DOHH2 (cell line): ENCODE data around the gene VPS52.

Experiments used
- H3F3A ChIP-seq: fragments of 200-600 bp; sonication (generic), shearing (Covaris generic); 2 replicates; pipeline ENCODE4 v1.6.0; 2016; ENCODE audit warnings: antibody characterized with exemption, mild to moderate bottlenecking; ENCODE audit not compliant: control insufficient read depth, insufficient read depth
- H3K27ac ChIP-seq: fragments of 200-600 bp; sonication (generic); 2 replicates; pipeline ENCODE4 v1.5.1; 2014; ENCODE audit warnings: low read depth, mild to moderate bottlenecking, low read length, moderate library complexity
- H3K27me3 ChIP-seq: fragments of 200-600 bp; sonication (generic); 2 replicates; pipeline ENCODE4 v1.6.1; 2014; ENCODE audit warnings: mild to moderate bottlenecking, low read length, mixed read lengths; ENCODE audit not compliant: control insufficient read depth
- H3K36me3 ChIP-seq: fragments of 200-600 bp; sonication (generic); 2 replicates; pipeline ENCODE4 v1.6.1; 2014; ENCODE audit warnings: mild to moderate bottlenecking, low read length, moderate library complexity, mixed read lengths; ENCODE audit not compliant: control insufficient read depth
- H3K4me1 ChIP-seq: fragments of 200-600 bp; sonication (generic); 2 replicates; pipeline ENCODE4 v1.6.1; 2014; ENCODE audit warnings: mild to moderate bottlenecking, low read length, mixed read lengths; ENCODE audit not compliant: control insufficient read depth
- H3K4me2 ChIP-seq: fragments of 200-600 bp; sonication (generic); 2 replicates; pipeline ENCODE4 v1.6.0; 2014; ENCODE audit warnings: mild to moderate bottlenecking, low read length, moderate library complexity
- H3K4me3 ChIP-seq: fragments of 200-600 bp; sonication (generic); 2 replicates; pipeline ENCODE4 v1.5.1; 2014; ENCODE audit warnings: mild to moderate bottlenecking, low read length, mixed read lengths
- H3K79me2 ChIP-seq: fragments of 200-600 bp; sonication (generic); 2 replicates; pipeline ENCODE4 v1.6.1; 2014; ENCODE audit warnings: mild to moderate bottlenecking, low read length, mixed read lengths; ENCODE audit not compliant: control insufficient read depth
- H3K9me2 ChIP-seq: fragments of 200-600 bp; sonication (generic); replicated peaks from 2 replicates; pipeline ENCODE4 v1.6.1; 2014; ENCODE audit warnings: mild to moderate bottlenecking, low read length, mixed read lengths; ENCODE audit not compliant: control insufficient read depth
- H3K9me3 ChIP-seq: fragments of 200-600 bp; sonication (generic); 2 replicates; pipeline ENCODE4 v1.6.1; 2014; ENCODE audit warnings: antibody characterized with exemption, low read length, mixed read lengths; ENCODE audit not compliant: control insufficient read depth, insufficient read depth
- H4K20me1 ChIP-seq: fragments of 200-600 bp; sonication (generic); 2 replicates; pipeline ENCODE4 v1.6.0; 2014; ENCODE audit warnings: low read depth, mild to moderate bottlenecking, antibody characterized with exemption, low read length, moderate library complexity; ENCODE audit not compliant: control insufficient read depth, insufficient read depth
- CTCF ChIP-seq: fragments of 200-600 bp; sonication (generic); IDR thresholded peaks from one replicate; pipeline ENCODE4 v1.5.1; 2014; ENCODE audit warnings: antibody characterized with exemption, mild to moderate bottlenecking, low read depth, low read length; ENCODE audit not compliant: poor library complexity, severe bottlenecking
- EZH2phosphoT487 ChIP-seq: fragments of 200-600 bp; sonication (generic); IDR thresholded peaks from 2 replicates; pipeline ENCODE4 v1.6.1; 2017; ENCODE audit warnings: borderline replicate concordance, mild to moderate bottlenecking, antibody characterized with exemption, low read length, moderate library complexity, mixed read lengths

The VPS52 gene, protein sequence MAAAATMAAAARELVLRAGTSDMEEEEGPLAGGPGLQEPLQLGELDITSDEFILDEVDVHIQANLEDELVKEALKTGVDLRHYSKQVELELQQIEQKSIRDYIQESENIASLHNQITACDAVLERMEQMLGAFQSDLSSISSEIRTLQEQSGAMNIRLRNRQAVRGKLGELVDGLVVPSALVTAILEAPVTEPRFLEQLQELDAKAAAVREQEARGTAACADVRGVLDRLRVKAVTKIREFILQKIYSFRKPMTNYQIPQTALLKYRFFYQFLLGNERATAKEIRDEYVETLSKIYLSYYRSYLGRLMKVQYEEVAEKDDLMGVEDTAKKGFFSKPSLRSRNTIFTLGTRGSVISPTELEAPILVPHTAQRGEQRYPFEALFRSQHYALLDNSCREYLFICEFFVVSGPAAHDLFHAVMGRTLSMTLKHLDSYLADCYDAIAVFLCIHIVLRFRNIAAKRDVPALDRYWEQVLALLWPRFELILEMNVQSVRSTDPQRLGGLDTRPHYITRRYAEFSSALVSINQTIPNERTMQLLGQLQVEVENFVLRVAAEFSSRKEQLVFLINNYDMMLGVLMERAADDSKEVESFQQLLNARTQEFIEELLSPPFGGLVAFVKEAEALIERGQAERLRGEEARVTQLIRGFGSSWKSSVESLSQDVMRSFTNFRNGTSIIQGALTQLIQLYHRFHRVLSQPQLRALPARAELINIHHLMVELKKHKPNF

DNA sequence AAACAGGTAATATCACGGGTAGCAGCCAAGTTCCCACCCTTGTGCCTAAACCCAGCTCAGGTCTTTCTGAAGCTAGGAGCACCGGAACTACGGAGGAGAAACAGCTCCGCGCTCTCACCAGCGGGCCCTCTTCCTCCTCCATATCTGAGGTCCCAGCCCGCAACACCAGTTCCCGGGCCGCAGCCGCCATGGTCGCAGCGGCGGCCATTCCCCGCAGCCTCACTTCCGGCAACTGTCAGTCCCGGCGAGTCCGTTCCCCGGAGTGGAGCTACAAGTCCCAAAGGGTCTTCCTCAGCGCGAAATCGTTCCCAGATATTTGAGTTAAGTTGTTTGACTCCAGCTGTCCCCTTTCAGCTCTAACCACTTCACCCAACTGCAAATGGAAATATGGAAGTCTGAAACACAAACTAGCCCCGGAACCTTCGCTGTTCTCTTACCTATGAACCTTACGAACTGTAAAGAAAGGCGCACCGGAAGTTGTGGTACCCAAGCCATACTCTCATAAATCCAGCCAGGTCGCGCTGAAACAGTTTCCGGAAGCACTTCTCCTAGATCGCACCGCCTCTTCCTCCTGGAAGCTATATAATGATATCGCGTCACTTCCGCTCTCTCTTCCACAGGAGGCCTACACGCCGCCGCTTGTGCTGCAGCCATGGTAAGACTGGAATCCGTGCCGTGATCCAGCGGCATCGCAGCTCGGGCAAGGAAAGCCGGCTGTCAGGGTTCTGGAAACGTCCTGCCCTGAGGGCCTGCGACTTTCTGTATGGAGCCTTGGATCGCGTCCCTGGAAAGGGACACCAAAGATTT is at the start of gene VPS52, which contains the start of gene RPS18:
TSS of gene VPS52 (minus strand) at position 409 of the 807 bp plus-strand sequence. CDS start at position 208, 201 bp downstream.
TSS of gene RPS18 (plus strand) at position 608 of the 807 bp plus-strand sequence. CDS start at position 653, 45 bp downstream.
- Histone ChIP-seq H3K4me2 (peak within 1 kb of the TSS; percentile 99), H3K4me3 (peak within 1 kb of the TSS; percentile 93), H3K36me3 (peaks cover 86% of the 10 kb centered on the region), H3K9me3 (no peaks in the 10 kb centered on the region), H3K4me1 (peaks cover 42% of the 10 kb centered on the region), H4K20me1 (peaks cover 25% of the 10 kb centered on the region), H3K27ac (peak within 1 kb of the TSS; percentile 80), H3K9me2 (no peaks in the 10 kb centered on the region), H3K27me3 (no peaks in the 10 kb centered on the region), H3K79me2 (peaks cover 67% of the 10 kb centered on the region), H3F3A (peaks cover 48% of the 10 kb centered on the region)
- TF ChIP-seq CTCF (no peak), EZH2phosphoT487 (no peak)

DNA sequence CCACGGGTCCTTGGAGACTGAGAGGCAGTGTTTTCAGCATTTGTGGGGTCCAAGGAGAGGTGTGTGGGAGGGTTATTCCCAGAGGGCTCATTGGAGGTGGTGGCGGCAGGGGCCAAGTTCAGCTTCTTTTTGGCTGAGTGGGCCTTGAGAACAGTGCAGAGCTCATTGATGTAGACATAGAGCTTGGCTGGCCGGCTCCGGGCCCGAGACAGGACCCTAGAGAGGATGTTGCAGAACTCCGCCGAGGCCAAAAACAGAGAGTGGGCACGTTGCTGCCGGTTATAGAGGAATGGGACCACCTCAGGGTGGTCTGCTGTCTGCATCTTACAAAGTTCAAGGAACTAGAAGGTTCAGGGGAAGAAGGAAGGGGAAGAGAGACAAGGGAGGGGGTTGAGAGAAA is 49.6 kb upstream of the VPS52 start:
- H3K9me3 ChIP-seq, result no peaks in the 10 kb centered on the region
- TF ChIP-seq EZH2phosphoT487 (no peak), CTCF (no peak)
- H3K79me2 ChIP-seq, result peaks cover 52% of the 10 kb centered on the region
- H4K20me1 ChIP-seq, result 0 out of 2 replicates have a peak, but pooled peaks cover 7% of the 10 kb centered on the region
- no peaks in the 10 kb centered on the region for H3K9me2 ChIP-seq
- peak overlapping the region; percentile 85 for H3K4me3 ChIP-seq
- H3K27me3 ChIP-seq, result no peaks in the 10 kb centered on the region
- H3K36me3 ChIP-seq, result peaks cover 55% of the 10 kb centered on the region
- peaks cover 36% of the 10 kb centered on the region for H3F3A ChIP-seq
- H3K4me2 ChIP-seq, result peak overlapping the region; percentile 90
- H3K4me1 ChIP-seq, result peaks cover 70% of the 10 kb centered on the region
- H3K27ac ChIP-seq, result peak overlapping the region; percentile 93

DNA sequence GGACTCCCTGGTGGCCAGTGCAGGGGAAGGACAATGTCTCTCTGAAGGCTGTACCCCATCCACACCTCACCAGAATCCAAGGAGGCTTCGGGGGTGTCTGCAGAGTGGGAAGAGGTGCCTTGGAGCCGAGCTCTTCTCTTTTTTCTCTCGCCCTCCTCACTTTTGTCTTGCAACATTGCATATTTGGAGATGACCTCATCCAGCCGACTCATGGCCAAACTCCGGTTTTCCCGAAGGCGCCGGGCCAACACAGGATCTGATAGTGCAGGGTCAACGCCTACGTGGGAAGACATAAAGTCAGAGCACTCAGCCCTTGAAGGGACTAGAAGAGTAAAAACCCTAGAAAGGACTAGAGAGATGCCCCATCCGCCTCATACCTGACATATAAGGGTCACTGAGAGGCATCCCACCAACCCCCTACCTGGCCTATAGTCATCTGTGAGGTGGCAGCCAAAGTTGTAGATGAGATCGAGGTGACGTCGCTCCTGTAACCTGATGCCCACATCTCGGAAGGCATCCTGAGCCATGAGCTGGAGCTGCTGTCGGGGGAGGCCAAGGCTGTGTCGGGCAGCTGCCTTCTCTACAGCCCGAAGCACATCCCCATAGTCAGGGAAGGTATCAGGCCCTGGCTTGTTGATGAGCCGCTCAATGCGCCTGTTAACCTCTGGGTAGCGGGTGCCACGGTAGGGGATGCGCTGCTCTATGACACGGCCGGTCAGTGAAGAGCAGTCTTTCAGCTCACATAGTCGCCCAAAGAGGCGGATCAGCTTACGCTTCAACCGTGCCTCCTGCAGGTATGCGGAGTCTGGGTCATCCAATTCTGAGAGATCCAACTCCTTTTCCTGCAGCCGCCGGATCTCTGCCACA is 48.9 kb upstream of the VPS52 start:
- Histone ChIP-seq H3K4me3 (peak overlapping the region; percentile 85), H3K27me3 (no peaks in the 10 kb centered on the region), H3K9me3 (no peaks in the 10 kb centered on the region), H3K27ac (peak overlapping the region; percentile 79; the same call in 1 of the 2 replicates), H3K4me2 (peak overlapping the region; percentile 90), H3F3A (peaks cover 36% of the 10 kb centered on the region), H3K9me2 (no peaks in the 10 kb centered on the region), H3K79me2 (peaks cover 52% of the 10 kb centered on the region), H3K4me1 (peaks cover 64% of the 10 kb centered on the region), H4K20me1 (0 out of 2 replicates have a peak, but pooled peaks cover 7% of the 10 kb centered on the region), H3K36me3 (peaks cover 61% of the 10 kb centered on the region)
- no peak for TF ChIP-seq CTCF
- no peak for TF ChIP-seq EZH2phosphoT487
